ENCODE results near the gene ENG. TPM values are rescaled to one million over a fixed set of nuclear protein-coding genes. Genes with fewer than 3 reads are reported as not detected.

Gene ENG
- total and polyA plus RNA-seq, 2 of the 4 experiments (the other 2 are of a cell fraction): 3.6 to 83.3 TPM

GRCh38 chr9:127903557-127904475 is 49.4 kb upstream of the ENG start (continued):
- TF ChIP-seq RCOR1 (IDR thresholded peaks at IDR 0.05; ENCODE audit: insufficient replicate concordance, low read length) (no peak), CEBPB (IDR thresholded peaks at IDR 0.05; ENCODE audit: low read depth, low read length) (no peak)

- dilution Hi-C loops (cut with HindIII; ENCODE audit: low sequenced_read_pairs, unreplicated experiment): no loop called here
- Histone ChIP-seq H2BK120ac (ENCODE audit: low read depth, low read length) (peak within 1 kb of the TSS; percentile 81), H4K91ac (ENCODE audit: insufficient read depth, low read depth, low read length) (peak within 1 kb of the TSS; percentile 68), H4K5ac (ENCODE audit: low read depth, low read length) (peak within 1 kb of the TSS; percentile 55), H3K27me3 (ENCODE audit: control insufficient read depth, insufficient read depth, low read length) (no peaks in the 10 kb centered on the region), H3K9me3 (ENCODE audit: control insufficient read depth, insufficient read depth, low read length) (no peaks in the 10 kb centered on the region), H3K9me1 (ENCODE audit: insufficient read depth, low read length) (peaks cover 16% of the 10 kb centered on the region), H2BK20ac (ENCODE audit: low read depth, low read length) (peak within 1 kb of the TSS; percentile 80), H2BK15ac (ENCODE audit: low read depth, low read length) (peak within 1 kb of the TSS; percentile 92; the same call in 1 of the 3 replicates), H3K56ac (ENCODE audit: extremely low read depth, insufficient read depth, low read length) (peak within 1 kb of the TSS; percentile 84), H3K18ac (ENCODE audit: low read depth, low read length) (peak within 1 kb of the TSS; percentile 90), H2AK5ac (ENCODE audit: low read depth, low read length) (peak within 1 kb of the TSS; percentile 90), H4K20me1 (ENCODE audit: insufficient read depth, low read length) (peaks cover 27% of the 10 kb centered on the region), H2BK5ac (ENCODE audit: low read depth, low read length, poor library complexity, severe bottlenecking) (peak within 1 kb of the TSS; percentile 89), H3K9ac (ENCODE audit: low read depth, low read length) (peak within 1 kb of the TSS; percentile 91), H3K36me3 (ENCODE audit: control insufficient read depth, insufficient read depth, low read length) (peaks cover 19% of the 10 kb centered on the region), H3K4me3 (ENCODE audit: insufficient read depth, low read depth, low read length) (peak within 1 kb of the TSS; percentile 98), H3K4me2 (ENCODE audit: low read depth, low read length) (peak within 1 kb of the TSS; percentile 97), H3K27ac (ENCODE audit: insufficient read depth, low read length) (peak within 1 kb of the TSS; percentile 95), H3K79me1 (ENCODE audit: low read depth in 1 of 2, low read length in 2 of 2) (peaks cover 19 to 50% of the 10 kb centered on the region in 2 experiments; a peak in 3 of 4 replicates), H3K23ac (ENCODE audit: low read depth, low read length) (peak within 1 kb of the TSS; percentile 91), H4K8ac (ENCODE audit: low read depth in 2 of 2, low read length in 2 of 2) (peak within 1 kb of the TSS; percentile 93 to 95), H3K4ac (ENCODE audit: low read depth, low read length) (peak within 1 kb of the TSS; percentile 90), H3K14ac (replicated peaks; ENCODE audit: low read depth, low read length) (peak within 1 kb of the TSS; percentile 85), H2AFZ (replicated peaks; ENCODE audit: low read length, poor library complexity) (peak within 1 kb of the TSS; percentile 91), H2AK9ac (replicated peaks; ENCODE audit: low read depth, low read length, poor library complexity) (peak within 1 kb of the TSS; percentile 88), H3K4me1 (ENCODE audit: control insufficient read depth, insufficient read depth, low read length) (peaks cover 30% of the 10 kb centered on the region)
- POLR2A ChIA-PET (ENCODE audit: unreplicated experiment): no interaction called here
- DNase-seq (peak; percentile 68), ATAC-seq (ENCODE audit: low read depth) (peak; percentile 83)
- peak; percentile 46; the same call in 1 of the 2 replicates for TF ChIP-seq MXI1 (IDR thresholded peaks at IDR 0.05; ENCODE audit: borderline replicate concordance, low read depth, low read length)
- peak; percentile 74; the same call in 1 of the 2 replicates for TF ChIP-seq MAZ (IDR thresholded peaks at IDR 0.05; ENCODE audit: borderline replicate concordance, low read depth, low read length)
- TF ChIP-seq USF2 (IDR thresholded peaks at IDR 0.05; ENCODE audit: low read depth, low read length): no peak
- intact Hi-C loops (cut with micrococcal nuclease): no loop called here
- CTCF ChIA-PET: interaction anchor here (0.5 to 1.2 kb wide), 2 partner anchors 107 to 165 kb away, joined by 3 to 4 read pairs; partner anchors contain the start of gene TOR2A
- WGBS, 2 experiments (ENCODE audit: extremely low coverage in 2 of 2, insufficient read length in 1 of 2): 2% methylated on average over 30 of the region's 89 CpGs; no CpG with 5 or more reads in 1 of the 2 experiments
- in situ Hi-C loops (cut with MboI; ENCODE audit: low sequenced_read_pairs): no loop called here
- no TSS peak for BruUV-seq (replicated peaks)
These were observed 44.9 kb upstream of the ENG start, which contains the start of gene ST6GALNAC6 for GRCh38 chr9:127899128-127899943. ST6GALNAC6 (minus strand) TSS chr9:127899603; CDS start chr9:127897981, 1,622 bp downstream.
